ENCODE data around the gene POLDIP3.
A peak's percentile ranks its signal among the peaks of the same experiment; 100 is the strongest.
"Not testable (repeated sequence)": the region's sequence is repeated elsewhere in the genome, so short reads cannot be mapped to it uniquely, and the experiment has no call there.

The POLDIP3 gene

GRCh38 chr22:42619261-42620063 lies 4.8 kb upstream of the POLDIP3 start:
- no peak for DNase-seq

- no peak for DNase-seq
Measured at GRCh38 chr22:42617155-42617983, 2.7 kb upstream of the POLDIP3 start.

DNA sequence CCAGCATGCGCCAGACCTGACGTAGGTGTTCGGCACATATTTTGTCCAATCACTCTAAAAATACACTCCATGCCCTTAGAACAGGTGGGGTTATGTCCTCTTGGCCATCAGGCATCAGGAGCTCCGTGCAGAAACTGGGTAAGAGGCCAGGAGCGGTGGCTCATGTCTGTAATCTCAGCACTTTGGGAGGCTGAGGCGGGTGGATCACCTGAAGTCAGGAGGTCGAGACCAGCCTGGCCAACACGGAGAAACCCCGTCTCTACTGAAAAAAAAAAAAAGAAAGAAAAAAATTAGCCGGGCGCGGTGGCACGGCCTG lies 1.1 kb upstream of the POLDIP3 start:
- DNase-seq: not testable (repeated sequence)

- DNase-seq: peak; percentile 78 to 84
Measured at GRCh38 chr22:42615092-42615859, 593 bp upstream of the POLDIP3 start.

- DNase-seq: no peak
Measured at GRCh38 chr22:42613872-42614301, 796 bp downstream of the POLDIP3 start.

- no peak for DNase-seq
Measured at GRCh38 chr22:42612336-42612735, 2.3 kb downstream of the POLDIP3 start.

DNA sequence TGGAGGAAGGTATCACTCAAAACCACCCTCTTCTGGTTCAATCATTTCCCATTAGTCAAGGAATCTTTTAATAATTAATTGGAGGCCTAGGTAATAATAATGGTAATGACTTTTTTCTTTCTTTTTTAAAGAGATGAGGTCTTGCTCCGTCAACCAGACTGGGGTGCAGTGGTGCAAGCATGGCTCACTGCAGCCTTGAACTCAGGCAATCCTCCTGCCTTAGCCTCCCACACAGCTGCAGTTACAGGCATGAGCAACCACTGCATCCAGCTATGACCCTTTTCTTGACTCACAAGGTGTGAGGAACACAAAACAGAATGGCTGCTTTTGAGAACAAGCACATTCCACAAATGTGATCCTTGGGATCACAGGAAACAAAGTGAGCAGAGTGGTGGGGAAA lies 3.6 kb downstream of the POLDIP3 start:
- no peak for DNase-seq

DNA sequence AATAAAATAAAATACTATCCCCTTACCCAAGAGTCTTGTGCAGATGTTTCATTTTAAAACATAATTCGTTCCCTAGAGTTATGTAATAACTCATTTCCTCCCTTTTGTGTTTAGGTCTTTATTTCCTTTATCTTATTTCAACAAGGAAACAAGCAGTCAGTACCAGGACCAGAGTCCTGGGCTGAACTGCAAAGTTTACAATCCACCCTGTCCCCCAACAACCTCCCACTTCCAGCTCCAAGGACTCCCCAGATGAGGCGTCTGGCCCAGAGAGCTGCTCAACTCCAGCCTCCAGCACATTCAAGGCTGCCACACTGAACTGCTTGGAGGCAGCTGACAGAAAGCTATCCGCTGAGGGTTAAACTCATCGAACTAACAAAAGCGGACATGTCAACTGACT lies 4.5 kb downstream of the POLDIP3 start:
- DNase-seq: no peak

GRCh38 chr22:42608823-42609361 lies 5.8 kb downstream of the POLDIP3 start:
- no peak for DNase-seq

- no peak for DNase-seq
Measured at GRCh38 chr22:42608136-42608822, 6.4 kb downstream of the POLDIP3 start.

DNA sequence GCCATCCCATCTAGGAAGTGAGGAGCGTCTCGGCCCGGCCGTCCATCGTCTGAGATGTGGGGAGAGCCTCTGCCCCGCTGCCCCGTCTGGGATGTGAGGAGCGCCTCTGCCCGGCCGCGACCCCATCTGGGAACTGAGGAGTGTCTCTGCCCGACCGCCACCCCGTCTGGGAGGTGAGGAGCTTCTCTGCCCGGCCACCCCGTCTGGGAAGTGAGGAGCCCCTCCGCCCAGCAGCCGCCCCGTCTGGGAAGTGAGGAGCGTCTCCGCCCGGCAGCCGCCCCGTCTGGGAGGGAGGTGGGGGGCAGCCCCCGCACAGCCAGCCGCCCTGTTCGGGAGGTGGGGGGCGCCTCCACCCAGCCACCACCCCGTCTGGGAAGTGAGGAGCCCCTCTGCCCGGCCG lies 7.0 kb downstream of the POLDIP3 start:
- DNase-seq: not testable (repeated sequence)

DNA sequence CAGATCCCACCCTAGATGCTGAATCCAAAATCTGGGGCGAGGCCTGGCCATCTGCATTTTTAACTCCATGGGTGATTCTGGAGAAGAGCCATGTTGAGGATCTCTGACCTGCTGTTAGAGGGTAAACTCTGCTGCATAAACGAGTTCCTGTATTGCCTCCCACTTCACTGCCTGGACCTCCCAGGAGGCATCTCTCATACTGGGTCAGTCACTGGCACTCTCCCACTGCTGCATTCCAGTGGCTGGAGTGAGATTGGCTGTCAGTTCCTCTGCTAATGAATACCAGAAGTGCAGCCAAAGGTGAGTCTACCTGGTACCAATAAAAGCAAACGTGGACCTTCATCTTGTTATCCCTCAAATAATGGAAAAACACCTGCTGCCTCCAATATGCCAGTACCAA lies 10.3 kb downstream of the POLDIP3 start:
- DNase-seq: no peak

GRCh38 chr22:42603427-42603826 lies 11.3 kb downstream of the POLDIP3 start:
- DNase-seq: no peak

GRCh38 chr22:42602470-42602869 lies 12.2 kb downstream of the POLDIP3 start:
- DNase-seq: no peak

- no peak for DNase-seq
Measured at GRCh38 chr22:42601879-42602465, 12.7 kb downstream of the POLDIP3 start.

- no peak for DNase-seq
Measured at GRCh38 chr22:42596863-42597530, 17.7 kb downstream of the POLDIP3 start.

GRCh38 chr22:42596336-42596735 lies 18.3 kb downstream of the POLDIP3 start:
- DNase-seq: no peak

DNA sequence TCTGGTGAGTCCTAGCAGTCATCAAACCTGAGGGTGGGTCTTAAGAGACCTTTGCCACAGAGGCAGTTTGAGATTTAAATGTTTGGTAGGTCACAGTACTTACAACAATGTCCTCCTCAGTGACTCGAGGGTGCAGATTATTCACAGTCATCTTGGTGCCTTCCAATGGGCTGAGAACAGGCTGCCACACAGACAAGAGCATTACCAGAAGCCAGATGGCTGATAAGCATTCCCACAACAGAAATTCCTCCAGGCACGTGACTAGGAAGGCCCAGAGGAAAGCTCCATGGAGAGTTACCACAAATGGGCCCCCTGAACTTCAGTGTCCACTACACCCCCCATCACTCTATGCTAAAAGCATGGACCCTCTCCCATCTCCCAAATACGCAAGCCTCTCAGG lies 19.2 kb downstream of the POLDIP3 start:
- DNase-seq: no peak

- DNase-seq: no peak
Measured at GRCh38 chr22:42591987-42592386, 22.7 kb downstream of the POLDIP3 start.

DNA sequence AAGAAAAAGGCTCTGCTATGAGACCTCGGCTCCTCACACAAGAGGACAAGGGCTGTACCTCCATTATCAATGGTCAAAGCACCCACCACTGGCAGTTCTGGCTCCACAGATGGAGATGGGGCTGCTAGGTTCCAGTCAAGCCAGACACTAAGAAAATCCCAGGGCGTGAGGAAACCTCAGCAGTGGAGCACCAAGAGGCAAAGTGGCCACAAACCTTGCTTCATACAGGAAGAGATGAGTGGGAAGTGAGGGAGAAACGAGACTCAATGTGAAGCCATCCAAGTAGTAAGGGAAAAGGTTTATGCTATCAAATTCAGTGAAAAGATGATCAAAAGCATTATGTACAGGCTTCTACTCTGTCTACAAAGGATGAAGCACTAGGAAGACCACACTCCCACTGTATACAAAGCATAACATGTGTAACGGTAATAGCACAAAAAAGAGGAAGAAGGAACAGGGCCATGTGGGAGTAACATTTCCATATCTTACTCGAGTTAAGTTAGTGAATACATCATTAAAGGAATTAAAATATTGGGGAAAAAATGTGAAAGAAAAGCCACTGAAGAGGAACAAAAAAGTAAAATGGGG lies 27.0 kb downstream of the POLDIP3 start:
- DNase-seq: no peak

DNA sequence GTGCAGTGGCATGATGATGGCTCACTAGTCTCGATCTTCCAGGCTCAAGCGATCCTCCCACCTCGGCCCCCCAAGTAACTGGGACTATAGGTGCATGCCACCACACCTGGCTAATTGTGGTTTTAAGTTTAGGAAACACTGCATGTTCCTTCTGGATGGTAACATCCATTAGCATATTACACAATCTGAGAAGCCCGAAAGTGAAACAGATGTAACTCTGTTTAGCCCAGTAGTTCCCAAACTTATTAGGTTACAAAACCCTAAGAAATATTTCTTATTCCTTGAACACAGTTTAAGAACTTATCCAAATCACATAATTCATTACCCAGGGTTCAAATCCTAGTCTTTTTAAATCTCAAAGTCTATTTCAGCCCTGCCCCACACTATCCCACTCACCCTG lies 28.3 kb downstream of the POLDIP3 start:
- DNase-seq: no peak

Measured in activated CD4-positive, alpha-beta T cell treated with anti-CD3 and anti-CD28 coated beads, Interleukin-2, amount 50 U/mL, for 4 hours (primary cell).